Measurements from ENCODE around the gene COX6A2. TPM values are rescaled to one million over a fixed set of nuclear protein-coding genes. Genes with fewer than 3 reads are reported as not detected.

The COX6A2 gene
- total and polyA plus RNA-seq, 8 donors, result 0.39 to 5.5 (median 0.57) TPM; not detected in 2

GRCh38 chr16:31403590-31404352, 24.4 kb downstream of the COX6A2 start:
- Histone ChIP-seq H3K4me1 (no peaks in the 10 kb centered on the region), H3K27ac (no peak overlapping the region), H3K4me3 (no peak overlapping the region), H3K27me3 (no peaks in the 10 kb centered on the region), H3K9me3 (no peaks in the 10 kb centered on the region), H3K36me3 (no peaks in the 10 kb centered on the region)
- WGBS, 2 donors, result 68 to 73% methylated on average over 21 of the region's 21 CpGs
- ATAC-seq, result no peak
- intact Hi-C loops (cut with DNase I), result no loop called here
- DNase-seq, result no peak
- TF ChIP-seq, protein P1, sequence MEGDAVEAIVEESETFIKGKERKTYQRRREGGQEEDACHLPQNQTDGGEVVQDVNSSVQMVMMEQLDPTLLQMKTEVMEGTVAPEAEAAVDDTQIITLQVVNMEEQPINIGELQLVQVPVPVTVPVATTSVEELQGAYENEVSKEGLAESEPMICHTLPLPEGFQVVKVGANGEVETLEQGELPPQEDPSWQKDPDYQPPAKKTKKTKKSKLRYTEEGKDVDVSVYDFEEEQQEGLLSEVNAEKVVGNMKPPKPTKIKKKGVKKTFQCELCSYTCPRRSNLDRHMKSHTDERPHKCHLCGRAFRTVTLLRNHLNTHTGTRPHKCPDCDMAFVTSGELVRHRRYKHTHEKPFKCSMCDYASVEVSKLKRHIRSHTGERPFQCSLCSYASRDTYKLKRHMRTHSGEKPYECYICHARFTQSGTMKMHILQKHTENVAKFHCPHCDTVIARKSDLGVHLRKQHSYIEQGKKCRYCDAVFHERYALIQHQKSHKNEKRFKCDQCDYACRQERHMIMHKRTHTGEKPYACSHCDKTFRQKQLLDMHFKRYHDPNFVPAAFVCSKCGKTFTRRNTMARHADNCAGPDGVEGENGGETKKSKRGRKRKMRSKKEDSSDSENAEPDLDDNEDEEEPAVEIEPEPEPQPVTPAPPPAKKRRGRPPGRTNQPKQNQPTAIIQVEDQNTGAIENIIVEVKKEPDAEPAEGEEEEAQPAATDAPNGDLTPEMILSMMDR (IDR thresholded peaks at IDR 0.05), result no peak
- FAIRE-seq, result no peak

GRCh38 chr16:31402687-31403086, 25.5 kb downstream of the COX6A2 start:
- no peaks in the 10 kb centered on the region for H3K36me3 ChIP-seq
- intact Hi-C loops (cut with DNase I), result no loop called here
- no peak overlapping the region for H3K4me3 ChIP-seq
- no peak for FAIRE-seq
- no peak for DNase-seq
- WGBS, 2 donors, result 92% methylated on average over 1 of the region's 1 CpG
- no peaks in the 10 kb centered on the region for H3K9me3 ChIP-seq
- H3K27ac ChIP-seq, result no peak overlapping the region
- H3K4me1 ChIP-seq, result no peaks in the 10 kb centered on the region
- TF ChIP-seq, protein P1 (IDR thresholded peaks at IDR 0.05), result no peak
- no peaks in the 10 kb centered on the region for H3K27me3 ChIP-seq
- ATAC-seq, result no peak

DNA sequence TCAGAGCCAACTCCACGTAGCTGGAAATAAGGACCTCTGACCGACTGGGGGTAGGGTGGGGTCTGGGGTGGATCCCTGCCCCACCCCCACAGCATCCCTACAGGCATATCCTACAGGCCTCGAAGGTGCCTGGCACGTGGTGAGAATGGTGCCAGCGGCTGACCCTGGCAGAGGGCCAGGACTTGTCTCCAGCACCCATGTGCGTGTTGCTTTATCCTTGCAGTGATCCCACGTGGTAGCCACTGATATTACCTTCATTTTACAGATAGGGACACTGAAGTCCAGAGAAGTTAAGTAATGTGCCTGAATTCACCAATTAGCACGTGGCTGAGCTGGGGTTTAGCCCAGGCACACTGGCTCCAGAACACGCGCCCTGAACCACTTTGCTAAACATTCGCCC, 26.7 kb downstream of the COX6A2 start:
- Histone ChIP-seq H3K4me3 (no peak overlapping the region), H3K27me3 (no peaks in the 10 kb centered on the region), H3K27ac (no peak overlapping the region), H3K36me3 (no peaks in the 10 kb centered on the region), H3K9me3 (no peaks in the 10 kb centered on the region), H3K4me1 (no peaks in the 10 kb centered on the region)
- intact Hi-C loops (cut with DNase I), result no loop called here
- TF ChIP-seq, protein P1 (IDR thresholded peaks at IDR 0.05), result no peak
- no peak for DNase-seq
- no peak for FAIRE-seq
- WGBS, 2 donors, result 68 to 71% methylated on average over 11 of the region's 11 CpGs
- ATAC-seq, result no peak

DNA sequence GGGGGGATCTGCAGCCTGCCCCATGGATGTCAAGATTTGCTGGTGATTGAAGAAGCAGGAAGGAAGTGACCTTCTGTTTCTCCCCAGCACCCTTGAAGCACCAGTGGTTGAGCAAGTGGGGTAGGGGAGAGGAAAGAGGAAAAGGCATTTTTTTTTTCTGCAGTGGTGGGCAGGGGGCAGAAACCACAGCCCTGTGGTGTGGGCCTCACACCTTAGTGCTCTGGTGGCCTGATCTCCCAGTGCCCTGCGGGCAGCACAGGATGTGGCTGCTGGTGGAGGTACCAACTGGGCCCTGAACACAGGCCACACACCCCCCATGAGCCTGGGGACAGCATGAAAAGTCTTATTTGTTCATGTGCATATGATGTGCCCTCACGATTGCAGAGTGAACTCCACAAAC, 28.0 kb downstream of the COX6A2 start:
- no peak overlapping the region for H3K27ac ChIP-seq
- peak in 1 of 6 donors; percentile 19 for DNase-seq
- TF ChIP-seq, protein P1 (IDR thresholded peaks at IDR 0.05), result no peak
- H3K4me3 ChIP-seq, result no peak overlapping the region
- H3K9me3 ChIP-seq, result no peaks in the 10 kb centered on the region
- H3K27me3 ChIP-seq, result no peaks in the 10 kb centered on the region
- intact Hi-C loops (cut with DNase I), result no loop called here
- no peak for ATAC-seq
- 83 to 87% methylated on average over 2 of the region's 2 CpGs for WGBS, 2 donors
- FAIRE-seq, result no peak
- no peaks in the 10 kb centered on the region for H3K4me1 ChIP-seq
- no peaks in the 10 kb centered on the region for H3K36me3 ChIP-seq

- 70 to 71% methylated on average over 8 to 9 of the region's 9 CpGs for WGBS, 2 donors
- ATAC-seq (no peak), DNase-seq (no peak), FAIRE-seq (no peak)
- no peaks in the 10 kb centered on the region for H3K4me1 ChIP-seq
- intact Hi-C loops (cut with DNase I), result no loop called here
- no peaks in the 10 kb centered on the region for H3K27me3 ChIP-seq
- H3K36me3 ChIP-seq, result no peaks in the 10 kb centered on the region
- H3K4me3 ChIP-seq, result no peak overlapping the region
- TF ChIP-seq, protein P1 (IDR thresholded peaks at IDR 0.05), result no peak
- H3K9me3 ChIP-seq, result no peaks in the 10 kb centered on the region
- H3K27ac ChIP-seq, result no peak overlapping the region
Observed at GRCh38 chr16:31397701-31398100, 30.5 kb downstream of the COX6A2 start.

All from pancreas (tissue), 10 donors.